OCI-LY7 (cell line): ENCODE measurements around the gene GATAD2A. TPM values are rescaled to one million over a fixed set of nuclear protein-coding genes. Genes with fewer than 3 reads are reported as not detected.

Source experiments
- BruUV-seq: library from RNA; stranded (reverse); fragments of 400-500 nt; replicated peaks from 2 replicates; lab custom pipeline; 2021; lab: Mats Ljungman, UMichigan
- CTCF ChIA-PET: fragments of 300-600 bp; sonication (Branson Sonifier 250); formaldehyde crosslinking; loops from one replicate; lab custom pipeline; 2022; ENCODE audit warnings: antibody characterized with exemption; ENCODE audit not compliant: unreplicated experiment; lab: Charles Lee
- POLR2A ChIA-PET: fragments of 300-600 bp; sonication (Branson Sonifier 250); formaldehyde crosslinking; loops from one replicate; lab custom pipeline; 2022; ENCODE audit warnings: antibody characterized with exemption; lab: Charles Lee
- DNase-seq: peaks from one replicate; pipeline ENCODE4 v3.0.0-alpha.2; 2015; ENCODE audit warnings: low spot score
- H2AFZ ChIP-seq: fragments of 200-600 bp; sonication (generic), shearing (Covaris generic); 2 replicates; pipeline ENCODE4 v1.6.1; 2014; ENCODE audit warnings: mild to moderate bottlenecking, antibody characterized with exemption, low read length, moderate library complexity
- H3K27ac ChIP-seq: fragments of 200-600 bp; sonication (generic); 2 replicates; pipeline ENCODE4 v1.5.1; 2014; ENCODE audit warnings: mixed run types, low read depth, mild to moderate bottlenecking, moderate library complexity, low read length, inconsistent platforms; ENCODE audit not compliant: poor library complexity, severe bottlenecking
- H3K36me3 ChIP-seq: fragments of 200-600 bp; sonication (generic); 2 replicates; pipeline ENCODE4 v1.6.1; 2014; ENCODE audit warnings: mild to moderate bottlenecking, antibody characterized with exemption, low read length, moderate library complexity, mixed read lengths; ENCODE audit not compliant: insufficient read depth
- H3K4me1 ChIP-seq: fragments of 200-600 bp; sonication (generic); 2 replicates; pipeline ENCODE4 v1.5.1; 2014; ENCODE audit warnings: mild to moderate bottlenecking, low read length; ENCODE audit not compliant: insufficient read depth, poor library complexity, severe bottlenecking
- H3K4me2 ChIP-seq: fragments of 200-600 bp; sonication (generic); 2 replicates; pipeline ENCODE4 v1.6.1; 2014; ENCODE audit warnings: mild to moderate bottlenecking, low read length
- H3K4me3 ChIP-seq: fragments of 200-600 bp; sonication (generic); 2 replicates; pipeline ENCODE4 v1.5.1; 2014; ENCODE audit warnings: mild to moderate bottlenecking, low read depth, low read length; ENCODE audit not compliant: poor library complexity, severe bottlenecking
- H3K79me2 ChIP-seq: fragments of 200-600 bp; sonication (generic); 2 replicates; pipeline ENCODE4 v1.6.1; 2016; ENCODE audit warnings: low read depth, mild to moderate bottlenecking, low read length, moderate library complexity, mixed read lengths; ENCODE audit not compliant: insufficient read depth
- H3K9me2 ChIP-seq: fragments of 200-600 bp; sonication (generic); 2 replicates; pipeline ENCODE4 v1.6.1; 2016; ENCODE audit warnings: mild to moderate bottlenecking, low read length, mixed read lengths; ENCODE audit not compliant: insufficient read depth
- H3K9me3 ChIP-seq: fragments of 200-600 bp; sonication (generic); 2 replicates; pipeline ENCODE4 v1.6.1; 2014; ENCODE audit warnings: mild to moderate bottlenecking, mixed run types, low read length, mixed read lengths
- H4K20me1 ChIP-seq: fragments of 200-600 bp; sonication (generic); 2 replicates; pipeline ENCODE4 v1.6.1; 2014; ENCODE audit warnings: mild to moderate bottlenecking, antibody characterized with exemption, low read length, moderate library complexity, mixed read lengths; ENCODE audit not compliant: insufficient read depth
- EZH2phosphoT487 ChIP-seq: fragments of 200-600 bp; sonication (generic); IDR thresholded peaks from 2 replicates; pipeline ENCODE4 v1.6.1; 2018; ENCODE audit warnings: low read depth, borderline replicate concordance, mild to moderate bottlenecking, mixed run types, antibody characterized with exemption, low read length, moderate library complexity, mixed read lengths
- intact Hi-C: fragments of 100-400 bp; cut with micrococcal nuclease; formaldehyde crosslinking; loops from one replicate; pipeline ENCODE4 v1.10.0; 2022; ENCODE audit not compliant: unreplicated experiment
- total RNA-seq, 2 experiments: library from RNA; depleted of rRNA in 1 of 2; stranded (reverse); fragments of >200 nt in 1 of 2; shearing (Covaris generic) in 1 of 2; gene quantifications; 2 replicates each; pipeline ENCODE4 v1.2.3, GENCODE V29; 2014 to 2022
- TF ChIP-seq, protein P1 (sequence below): fragments of 200-600 bp; sonication (generic); conservative IDR thresholded peaks from 2 replicates; pipeline ENCODE4 v1.5.1; 2014; ENCODE audit warnings: mild to moderate bottlenecking, antibody characterized with exemption, low read length, moderate library complexity, mixed read lengths

Gene GATAD2A
- total RNA-seq, 2 experiments from 2014 or later = 62.8 to 156 TPM

DNA sequence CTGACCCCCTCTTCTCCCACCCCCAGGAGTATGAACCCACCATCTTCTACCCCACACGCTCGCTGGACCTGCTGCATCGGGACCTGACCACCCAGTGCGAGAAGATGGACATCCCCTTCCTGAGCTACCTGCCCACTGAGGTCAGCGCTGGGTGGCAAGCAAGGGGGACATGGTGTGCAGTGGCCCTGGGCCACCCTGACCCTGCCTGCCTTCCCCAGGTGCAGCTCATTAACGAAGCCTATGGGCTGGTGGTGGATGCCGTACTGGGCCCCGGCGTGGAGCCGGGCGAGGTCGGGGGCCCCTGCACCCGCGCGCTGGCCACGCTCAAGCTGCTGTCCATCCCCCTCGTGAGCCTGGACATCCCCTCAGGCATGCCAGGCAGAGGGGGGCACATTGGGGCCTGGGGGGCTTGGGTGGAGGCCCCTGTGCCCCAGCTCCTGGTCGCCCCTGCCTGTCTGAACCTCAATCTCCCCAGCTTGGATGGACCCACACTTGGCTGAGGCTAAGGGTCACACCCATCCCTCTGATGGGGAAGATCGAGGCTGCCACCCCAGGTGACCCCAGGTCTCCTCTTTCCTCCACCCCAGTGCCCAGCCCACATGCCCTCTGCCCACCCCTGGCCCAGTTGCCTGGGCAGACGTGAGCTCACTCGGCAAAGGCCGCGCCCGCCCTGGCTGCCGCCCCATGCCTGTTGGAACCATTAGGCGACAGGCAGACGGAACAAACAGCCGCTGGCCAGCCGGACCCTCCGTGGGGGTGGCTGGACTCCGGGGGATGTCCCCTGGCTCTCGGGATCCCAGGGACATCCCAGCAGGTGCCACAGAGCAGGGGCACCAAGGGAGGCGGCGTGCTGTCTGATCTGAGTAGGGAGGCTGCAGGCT is 130.1 kb downstream of the GATAD2A start:
- Histone ChIP-seq H3K36me3 (peaks cover 16% of the 10 kb centered on the region; the same call in 1 of the 2 replicates), H3K79me2 (no peaks in the 10 kb centered on the region), H2AFZ (no peak overlapping the region), H3K4me2 (no peak overlapping the region), H3K9me2 (no peaks in the 10 kb centered on the region), H3K9me3 (no peaks in the 10 kb centered on the region), H3K4me3 (no peak overlapping the region), H4K20me1 (no peaks in the 10 kb centered on the region), H3K4me1 (peaks cover 9% of the 10 kb centered on the region), H3K27ac (no peak overlapping the region)
- no peak for DNase-seq
- ChIA-PET POLR2A (interaction anchor here (0.7 kb wide), 2 partner anchors 499 to 1627 kb away, joined by 3 read pairs; no protein-coding TSS in a partner anchor), CTCF (no interaction called here)
- BruUV-seq = no TSS peak
- TF ChIP-seq, protein P1, sequence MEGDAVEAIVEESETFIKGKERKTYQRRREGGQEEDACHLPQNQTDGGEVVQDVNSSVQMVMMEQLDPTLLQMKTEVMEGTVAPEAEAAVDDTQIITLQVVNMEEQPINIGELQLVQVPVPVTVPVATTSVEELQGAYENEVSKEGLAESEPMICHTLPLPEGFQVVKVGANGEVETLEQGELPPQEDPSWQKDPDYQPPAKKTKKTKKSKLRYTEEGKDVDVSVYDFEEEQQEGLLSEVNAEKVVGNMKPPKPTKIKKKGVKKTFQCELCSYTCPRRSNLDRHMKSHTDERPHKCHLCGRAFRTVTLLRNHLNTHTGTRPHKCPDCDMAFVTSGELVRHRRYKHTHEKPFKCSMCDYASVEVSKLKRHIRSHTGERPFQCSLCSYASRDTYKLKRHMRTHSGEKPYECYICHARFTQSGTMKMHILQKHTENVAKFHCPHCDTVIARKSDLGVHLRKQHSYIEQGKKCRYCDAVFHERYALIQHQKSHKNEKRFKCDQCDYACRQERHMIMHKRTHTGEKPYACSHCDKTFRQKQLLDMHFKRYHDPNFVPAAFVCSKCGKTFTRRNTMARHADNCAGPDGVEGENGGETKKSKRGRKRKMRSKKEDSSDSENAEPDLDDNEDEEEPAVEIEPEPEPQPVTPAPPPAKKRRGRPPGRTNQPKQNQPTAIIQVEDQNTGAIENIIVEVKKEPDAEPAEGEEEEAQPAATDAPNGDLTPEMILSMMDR = no peak
- TF ChIP-seq EZH2phosphoT487 = no peak
- intact Hi-C loops = loop anchor here (10.0 kb wide), 1 partner anchor 209 kb away; no protein-coding TSS in a partner anchor

DNA sequence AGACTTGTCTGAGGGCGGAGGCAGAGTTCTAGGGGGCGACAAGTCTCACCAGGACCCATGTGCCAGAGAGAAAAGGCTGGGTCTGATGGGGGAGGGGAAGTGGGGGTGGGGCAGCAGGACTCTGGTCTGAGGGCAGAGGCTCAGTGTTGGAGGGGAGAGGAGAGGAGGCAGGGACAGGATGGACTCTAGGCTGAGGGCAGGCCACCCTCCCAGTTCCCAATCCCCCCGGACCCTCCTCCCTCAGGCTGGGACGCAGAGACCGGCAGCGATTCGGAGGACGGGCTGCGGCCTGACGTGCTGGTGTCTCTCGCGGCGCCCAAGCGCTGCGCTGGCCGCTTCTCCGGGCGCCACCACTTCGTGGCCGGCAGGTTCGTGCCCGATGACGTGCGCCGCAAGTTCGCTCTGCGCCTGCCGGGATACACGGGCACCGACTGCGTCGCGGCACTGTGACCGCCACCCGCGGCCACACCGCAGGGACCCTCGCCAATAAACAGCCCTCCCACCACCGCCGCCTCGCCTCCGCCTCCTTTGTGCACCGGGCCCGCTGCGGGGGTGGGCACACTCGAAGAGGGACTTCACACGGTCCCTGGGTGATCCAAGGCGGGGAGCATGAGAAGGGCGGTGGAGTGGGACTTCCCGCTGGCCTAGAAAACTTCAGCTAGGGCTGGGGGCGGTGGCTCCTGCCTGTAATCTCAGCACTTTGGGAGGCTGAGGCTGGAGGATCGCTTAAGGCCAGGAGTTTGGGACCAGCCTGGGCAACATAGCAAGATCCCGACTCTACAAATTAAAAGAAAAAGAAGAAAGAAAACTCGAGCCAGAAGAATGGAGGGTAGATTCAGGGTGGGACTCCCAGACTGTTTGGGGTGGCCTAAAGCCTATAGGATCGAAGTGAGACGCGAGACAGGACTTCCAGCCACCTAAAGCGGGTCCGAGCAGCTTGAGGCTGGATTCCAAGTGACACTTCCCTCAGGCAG is 131.9 kb downstream of the GATAD2A start:
- H3K9me2 ChIP-seq = no peaks in the 10 kb centered on the region
- ChIA-PET CTCF (no interaction called here), POLR2A (no interaction called here)
- H3K36me3 ChIP-seq = peaks cover 12% of the 10 kb centered on the region; the same call in 1 of the 2 replicates
- H4K20me1 ChIP-seq = no peaks in the 10 kb centered on the region
- H3K4me3 ChIP-seq = no peak overlapping the region
- peaks cover 14% of the 10 kb centered on the region for H3K4me1 ChIP-seq
- H3K27ac ChIP-seq = no peak overlapping the region
- intact Hi-C loops = loop anchor here (10.0 kb wide), 1 partner anchor 207 kb away; no protein-coding TSS in a partner anchor
- no peaks in the 10 kb centered on the region for H3K9me3 ChIP-seq
- no peak for DNase-seq
- H2AFZ ChIP-seq = no peak overlapping the region
- BruUV-seq = no TSS peak
- TF ChIP-seq, protein P1 = no peak
- TF ChIP-seq EZH2phosphoT487 = no peak
- no peak overlapping the region for H3K4me2 ChIP-seq
- H3K79me2 ChIP-seq = no peaks in the 10 kb centered on the region
